CD8-positive, alpha-beta memory T cell (primary cell): Measurements from ENCODE around the gene UBXN2A. TPM values are rescaled to one million over a fixed set of nuclear protein-coding genes. Genes with fewer than 3 reads are reported as not detected.
A peak's percentile ranks its signal among the peaks of the same experiment; 100 is the strongest.

Source experiments
- CTCF ChIA-PET: fragments of 350-600 bp; sonication (Branson Sonifier 250); formaldehyde crosslinking; loops from one replicate; lab custom pipeline; 2021; ENCODE audit warnings: antibody characterized with exemption; lab: Charles Lee
- POLR2A ChIA-PET: fragments of 350-600 bp; sonication (Branson Sonifier 250); formaldehyde crosslinking; loops from one replicate; lab custom pipeline; 2021; ENCODE audit warnings: antibody characterized with exemption; lab: Charles Lee
- DNase-seq, 5 donors: peaks; one replicate each; pipeline versions ENCODE4 v3.0.0 to v3.0.0-alpha.2; 2020 to 2022; ENCODE audit warnings: mixed read lengths in 1 of 5
- H3K27ac ChIP-seq: one replicate; pipeline ENCODE4 v1.7.0; 2013; ENCODE audit warnings: low read depth, mild to moderate bottlenecking, low read length, moderate library complexity
- H3K27me3 ChIP-seq: 2 replicates; pipeline ENCODE4 v1.7.0; 2013; ENCODE audit warnings: low read length, mild to moderate bottlenecking; ENCODE audit not compliant: insufficient read depth, poor library complexity, severe bottlenecking
- H3K36me3 ChIP-seq: 2 replicates; pipeline ENCODE4 v1.7.0; 2013; ENCODE audit warnings: mild to moderate bottlenecking, low read length, moderate library complexity; ENCODE audit not compliant: insufficient read depth
- H3K4me1 ChIP-seq: 2 replicates; pipeline ENCODE4 v1.7.0; 2013; ENCODE audit warnings: mild to moderate bottlenecking, low read length, moderate library complexity; ENCODE audit not compliant: insufficient read depth
- H3K4me3 ChIP-seq: 2 replicates; pipeline ENCODE4 v1.7.0; 2013; ENCODE audit warnings: mild to moderate bottlenecking, low read length
- H3K9me3 ChIP-seq: 2 replicates; pipeline ENCODE4 v1.7.0; 2013; ENCODE audit warnings: mild to moderate bottlenecking, low read length
- H3K27ac Mint-ChIP-seq, 8 donors: one replicate each; pipeline ENCODE4 v1.8.0; 2020 to 2021; ENCODE audit warnings: mixed read lengths in 8 of 8, mild to moderate bottlenecking in 6 of 8, inconsistent platforms in 3 of 8, moderate library complexity in 3 of 8
- H3K27me3 Mint-ChIP-seq, 2 donors: one replicate each; pipeline ENCODE4 v1.8.0; 2020 to 2021; ENCODE audit warnings: mixed read lengths in 2 of 2, mild to moderate bottlenecking in 1 of 2, moderate library complexity in 1 of 2
- H3K36me3 Mint-ChIP-seq, 3 donors: one replicate each; pipeline ENCODE4 v1.8.0; 2020 to 2021; ENCODE audit warnings: mixed read lengths in 3 of 3, inconsistent platforms in 1 of 3, mild to moderate bottlenecking in 1 of 3
- H3K4me1 Mint-ChIP-seq, 3 donors: one replicate each; pipeline ENCODE4 v1.8.0; 2020 to 2021; ENCODE audit warnings: mixed read lengths in 3 of 3, inconsistent platforms in 1 of 3, mild to moderate bottlenecking in 1 of 3
- H3K4me3 Mint-ChIP-seq, 7 donors: one replicate each; pipeline ENCODE4 v1.8.0; 2020 to 2021; ENCODE audit warnings: mixed read lengths in 7 of 7, mild to moderate bottlenecking in 6 of 7, moderate library complexity in 4 of 7, inconsistent platforms in 2 of 7
- H3K9me3 Mint-ChIP-seq, 5 donors: one replicate each; pipeline ENCODE4 v1.8.0; 2020 to 2022; ENCODE audit warnings: mixed read lengths in 5 of 5, mild to moderate bottlenecking in 3 of 5, moderate library complexity in 2 of 5, inconsistent platforms in 1 of 5
- polyA plus RNA-seq: library from polyadenylated mRNA; unstranded; fragments of 300-500 nt; fragmentation: Illumina TruSeq; gene quantifications from one replicate; pipeline ENCODE4 v1.2.3, GENCODE V29; 2021
- total RNA-seq, 2 experiments: library from RNA; stranded (reverse); gene quantifications; one replicate each; pipeline ENCODE4 v1.2.3, GENCODE V29; 2021

Gene UBXN2A
- total and polyA plus RNA-seq, 3 experiments from 2014 or later, result 13.3 to 14.3 (median 13.9) TPM

GRCh38 chr2:24022324-24022974, 82.2 kb downstream of the UBXN2A start:
- Histone ChIP-seq H3K27me3 (no peaks in the 10 kb centered on the region), H3K36me3 (no peaks in the 10 kb centered on the region), H3K27ac (no peak overlapping the region), H3K9me3 (no peaks in the 10 kb centered on the region), H3K4me3 (no peak overlapping the region), H3K4me1 (no peaks in the 10 kb centered on the region)
- CTCF ChIA-PET, result no interaction called here
- H3K27me3 Mint-ChIP-seq, result no peaks in the 10 kb centered on the region
- DNase-seq, result no peak
- POLR2A ChIA-PET, result no interaction called here
- no peaks in the 10 kb centered on the region for H3K9me3 Mint-ChIP-seq
- H3K4me1 Mint-ChIP-seq, result no peaks in the 10 kb centered on the region
- no peak overlapping the region for H3K4me3 Mint-ChIP-seq
- peaks cover 0 to 49% (median 2%) of the 10 kb centered on the region in 3 donors for H3K36me3 Mint-ChIP-seq
- H3K27ac Mint-ChIP-seq, result peak overlapping the region in 1 of 8 donors; percentile 73

GRCh38 chr2:24022975-24023575, 82.8 kb downstream of the UBXN2A start:
- ChIA-PET CTCF (no interaction called here), POLR2A (no interaction called here)
- Histone ChIP-seq H3K9me3 (no peaks in the 10 kb centered on the region), H3K4me1 (no peaks in the 10 kb centered on the region), H3K36me3 (no peaks in the 10 kb centered on the region), H3K27me3 (no peaks in the 10 kb centered on the region), H3K4me3 (no peak overlapping the region), H3K27ac (no peak overlapping the region)
- no peaks in the 10 kb centered on the region for H3K9me3 Mint-ChIP-seq
- no peak overlapping the region for H3K4me3 Mint-ChIP-seq
- DNase-seq, result no peak
- no peaks in the 10 kb centered on the region for H3K4me1 Mint-ChIP-seq
- H3K27ac Mint-ChIP-seq, result peak overlapping the region in 1 of 8 donors; percentile 73
- H3K36me3 Mint-ChIP-seq, result peaks cover 0 to 55% (median 2%) of the 10 kb centered on the region in 3 donors
- no peaks in the 10 kb centered on the region for H3K27me3 Mint-ChIP-seq

GRCh38 chr2:24024018-24024417, 83.8 kb downstream of the UBXN2A start:
- no peak overlapping the region for H3K4me3 ChIP-seq
- H3K4me1 ChIP-seq, result no peaks in the 10 kb centered on the region
- H3K27ac ChIP-seq, result no peak overlapping the region
- Mint-ChIP-seq H3K36me3 (peaks cover 4 to 60% (median 7%) of the 10 kb centered on the region in 3 donors), H3K27ac (no peak overlapping the region), H3K4me3 (no peak overlapping the region), H3K27me3 (no peaks in the 10 kb centered on the region), H3K4me1 (no peaks in the 10 kb centered on the region), H3K9me3 (no peaks in the 10 kb centered on the region)
- ChIA-PET POLR2A (no interaction called here), CTCF (no interaction called here)
- H3K9me3 ChIP-seq, result no peaks in the 10 kb centered on the region
- no peaks in the 10 kb centered on the region for H3K27me3 ChIP-seq
- no peak for DNase-seq
- H3K36me3 ChIP-seq, result peaks cover under 1% of the 10 kb centered on the region

GRCh38 chr2:24024996-24025663, 84.9 kb downstream of the UBXN2A start:
- no peaks in the 10 kb centered on the region for H3K9me3 ChIP-seq
- H3K36me3 Mint-ChIP-seq, result peaks cover 9 to 71% (median 13%) of the 10 kb centered on the region in 3 donors
- ChIA-PET POLR2A (no interaction called here), CTCF (interaction anchor here (1.1 kb wide), 1 partner anchor 12 kb away, joined by 3 read pairs; no protein-coding TSS in a partner anchor)
- H3K4me1 Mint-ChIP-seq, result no peaks in the 10 kb centered on the region
- no peaks in the 10 kb centered on the region for H3K4me1 ChIP-seq
- no peaks in the 10 kb centered on the region for H3K9me3 Mint-ChIP-seq
- H3K27ac ChIP-seq, result no peak overlapping the region
- H3K27me3 ChIP-seq, result no peaks in the 10 kb centered on the region
- peaks cover 11% of the 10 kb centered on the region for H3K36me3 ChIP-seq
- no peak overlapping the region for H3K4me3 Mint-ChIP-seq
- peak overlapping the region in 1 of 8 donors; percentile 47 for H3K27ac Mint-ChIP-seq
- DNase-seq, result no peak
- no peaks in the 10 kb centered on the region for H3K27me3 Mint-ChIP-seq
- no peak overlapping the region for H3K4me3 ChIP-seq

- Mint-ChIP-seq H3K36me3 (peaks cover 9 to 79% (median 21%) of the 10 kb centered on the region in 3 donors), H3K9me3 (no peaks in the 10 kb centered on the region), H3K4me3 (no peak overlapping the region), H3K4me1 (no peaks in the 10 kb centered on the region), H3K27ac (no peak overlapping the region), H3K27me3 (no peaks in the 10 kb centered on the region)
- no peak for DNase-seq
- POLR2A ChIA-PET, result no interaction called here
- H3K36me3 ChIP-seq, result peaks cover 17% of the 10 kb centered on the region
- no peaks in the 10 kb centered on the region for H3K9me3 ChIP-seq
- H3K4me3 ChIP-seq, result no peak overlapping the region
- H3K4me1 ChIP-seq, result no peaks in the 10 kb centered on the region
- H3K27me3 ChIP-seq, result no peaks in the 10 kb centered on the region
- CTCF ChIA-PET, result interaction anchor here (1.1 to 1.2 kb wide), 2 partner anchors 11 to 58 kb away, joined by 3 to 4 read pairs; partner anchors contain the start of gene TP53I3
- H3K27ac ChIP-seq, result no peak overlapping the region
Measured at GRCh38 chr2:24026233-24026632, 86.0 kb downstream of the UBXN2A start.

- Histone ChIP-seq H3K9me3 (no peaks in the 10 kb centered on the region), H3K4me3 (no peak overlapping the region), H3K27me3 (no peaks in the 10 kb centered on the region), H3K27ac (no peak overlapping the region), H3K36me3 (peaks cover 13% of the 10 kb centered on the region), H3K4me1 (no peaks in the 10 kb centered on the region)
- DNase-seq, result no peak
- peaks cover 0 to 35% (median 12%) of the 10 kb centered on the region in 3 donors for H3K36me3 Mint-ChIP-seq
- H3K9me3 Mint-ChIP-seq, result no peaks in the 10 kb centered on the region
- peaks cover 13 to 29% (median 25%) of the 10 kb centered on the region in 3 donors for H3K4me1 Mint-ChIP-seq
- no peak overlapping the region for H3K27ac Mint-ChIP-seq
- ChIA-PET CTCF (no interaction called here), POLR2A (no interaction called here)
- no peaks in the 10 kb centered on the region for H3K27me3 Mint-ChIP-seq
- no peak overlapping the region for H3K4me3 Mint-ChIP-seq
Measured at GRCh38 chr2:24038786-24039499, 98.7 kb downstream of the UBXN2A start.

- H3K36me3 Mint-ChIP-seq, result peaks cover 0 to 33% (median 12%) of the 10 kb centered on the region in 3 donors
- no peak overlapping the region for H3K27ac ChIP-seq
- POLR2A ChIA-PET, result no interaction called here
- no peak overlapping the region for H3K4me3 ChIP-seq
- no peaks in the 10 kb centered on the region for H3K9me3 Mint-ChIP-seq
- no peaks in the 10 kb centered on the region for H3K9me3 ChIP-seq
- H3K27me3 ChIP-seq, result no peaks in the 10 kb centered on the region
- H3K4me3 Mint-ChIP-seq, result no peak overlapping the region
- H3K4me1 Mint-ChIP-seq, result peaks cover 14 to 30% (median 27%) of the 10 kb centered on the region in 3 donors
- CTCF ChIA-PET, result interaction anchor here (1.5 kb wide), 1 partner anchor 44 kb away, joined by 3 read pairs; the partner anchor contains the start of gene TP53I3
- H3K4me1 ChIP-seq, result no peaks in the 10 kb centered on the region
- DNase-seq, result no peak
- H3K27ac Mint-ChIP-seq, result no peak overlapping the region
- no peaks in the 10 kb centered on the region for H3K27me3 Mint-ChIP-seq
- H3K36me3 ChIP-seq, result peaks cover 13% of the 10 kb centered on the region
Measured at GRCh38 chr2:24040511-24040910, 100.2 kb downstream of the UBXN2A start.
